Omental fat pad (tissue), 4 donors: ENCODE results near the gene ZMAT2. TPM values are rescaled to one million over a fixed set of nuclear protein-coding genes. Genes with fewer than 3 reads are reported as not detected.

Experiments
- ATAC-seq: fragments of 150-250 bp; one replicate; pipeline ENCODE4 v1.9.1; 2016; ENCODE audit warnings: mild to moderate bottlenecking, moderate library complexity; ENCODE audit not compliant: low FRiP score
- DNase-seq: peaks from one replicate; pipeline ENCODE4 v3.0.0-alpha.2; 2019; ENCODE audit warnings: low spot score
- CTCF ChIP-seq, 3 donors: fragments of 450-650 bp; IDR thresholded peaks; one replicate each; pipeline ENCODE4 v1.5.1; 2016 to 2017; ENCODE audit warnings: antibody characterized with exemption in 3 of 3, mild to moderate bottlenecking in 3 of 3, moderate library complexity in 2 of 3
- small RNA-seq: library from RNA; depleted of rRNA; stranded (forward); fragments of <200 nt; gene quantifications from one replicate; pipeline ENCODE3, GENCODE V24; 2016
- total RNA-seq, 4 donors: library from RNA; depleted of rRNA; stranded (reverse); fragments of >200 nt; gene quantifications; one replicate each; pipeline ENCODE4 v1.1.0, GENCODE V29; 2016

The ZMAT2 gene
- total RNA-seq, 4 donors from 2014 or later, result 38.3 to 49.6 (median 47.0) TPM

- no peak for DNase-seq
- ATAC-seq, result no peak
- no peak for TF ChIP-seq CTCF (IDR thresholded peaks at IDR 0.05)
Observed at GRCh38 chr5:140737486-140737885, 37.2 kb downstream of the ZMAT2 start.

- ATAC-seq, result no peak
- TF ChIP-seq CTCF (IDR thresholded peaks at IDR 0.05), result no peak
- DNase-seq, result no peak
Observed at GRCh38 chr5:140741967-140742366, 41.7 kb downstream of the ZMAT2 start.

GRCh38 chr5:140753561-140753960, 53.3 kb downstream of the ZMAT2 start:
- TF ChIP-seq CTCF (IDR thresholded peaks at IDR 0.05), result no peak
- ATAC-seq, result no peak
- DNase-seq, result no peak

Small RNA genes lying within 50 kb of the gene (small RNA-seq; reads per million reads assigned to genes)
- gene VTRNA1-1 (139 reads per million, percentile 97 among the genes with 10 or more reads in this experiment), gene VTRNA1-2 (9.9 reads per million, percentile 88 among the genes with 10 or more reads in this experiment), gene VTRNA1-3 (2.1 reads per million, percentile 42 among the genes with 10 or more reads in this experiment)

Other genes starting within 250 kb of the ZMAT2 start
- 10 to 100 TPM; 22.9 to 35.7 (median 31.5) TPM for gene EIF4EBP3, start 152.8 kb upstream of the ZMAT2 start, total RNA-seq
- 10 to 100 TPM; 18.1 to 44.2 (median 24.3) TPM for gene SRA1, start 143.0 kb upstream of the ZMAT2 start, total RNA-seq
- 10 to 100 TPM; 13.5 to 55.9 (median 33.2) TPM for gene APBB3, start 135.8 kb upstream of the ZMAT2 start, total RNA-seq
- gene SLC35A4, start 135.6 kb upstream of the ZMAT2 start, total RNA-seq, result 10 to 100 TPM; 25.1 to 55.1 (median 38.1) TPM
- 100 to 1,000 TPM; 129 to 173 (median 158) TPM for gene CD14, start 67.3 kb upstream of the ZMAT2 start, total RNA-seq
- 10 to 100 TPM; 18.7 to 96.9 (median 29.8) TPM for gene TMCO6, start 61.0 kb upstream of the ZMAT2 start, total RNA-seq
- 10 to 100 TPM; 39.3 to 79.3 (median 62.2) TPM for gene NDUFA2, start 52.8 kb upstream of the ZMAT2 start, total RNA-seq
- 100 to 1,000 TPM in 2 of 4 donors, 10 to 100 TPM in 2; 76.0 to 129 (median 105) TPM for gene IK, start 52.6 kb upstream of the ZMAT2 start, total RNA-seq
- 10 to 100 TPM; 21.2 to 29.9 (median 25.2) TPM for gene WDR55, start 35.5 kb upstream of the ZMAT2 start, total RNA-seq
- 1 to 10 TPM in 2 of 4 donors, under 1 TPM in 2; 0.84 to 2.5 (median 1.3) TPM for gene DND1, start 26.9 kb upstream of the ZMAT2 start, total RNA-seq
- 10 to 100 TPM; 49.6 to 76.6 (median 58.8) TPM for gene HARS1, start 9.1 kb upstream of the ZMAT2 start, total RNA-seq
- 10 to 100 TPM; 11.9 to 30.9 (median 20.6) TPM for gene HARS2, start 9.0 kb upstream of the ZMAT2 start, total RNA-seq
- not detected for gene PCDHA1, start 85.7 kb downstream of the ZMAT2 start, total RNA-seq
- under 1 TPM in 3 of 4 donors, not detected in 1; 0.12 to 0.93 (median 0.47) TPM for gene PCDHA2, start 94.4 kb downstream of the ZMAT2 start, total RNA-seq
- 1 to 10 TPM in 1 of 4 donors, under 1 TPM in 3; 0.25 to 3.1 (median 0.56) TPM for gene PCDHA3, start 100.6 kb downstream of the ZMAT2 start, total RNA-seq
- gene PCDHA4, start 106.6 kb downstream of the ZMAT2 start, total RNA-seq, result 1 to 10 TPM in 3 of 4 donors, under 1 TPM in 1; 0.60 to 1.5 (median 1.1) TPM
- under 1 TPM in 3 of 4 donors, not detected in 1; 0.31 to 0.47 (median 0.46) TPM for gene PCDHA5, start 121.2 kb downstream of the ZMAT2 start, total RNA-seq
- 1 to 10 TPM in 2 of 4 donors, under 1 TPM in 2; 0.12 to 1.5 (median 0.99) TPM for gene PCDHA6, start 127.5 kb downstream of the ZMAT2 start, total RNA-seq
- gene PCDHA7, start 133.8 kb downstream of the ZMAT2 start, total RNA-seq, result 1 to 10 TPM in 2 of 4 donors, under 1 TPM in 2; 0.12 to 1.4 (median 0.86) TPM
- gene PCDHA8, start 140.7 kb downstream of the ZMAT2 start, total RNA-seq, result under 1 TPM; 0.13 to 0.79 (median 0.35) TPM
- under 1 TPM in 3 of 4 donors, not detected in 1; 0.44 to 0.79 (median 0.56) TPM for gene PCDHA9, start 147.9 kb downstream of the ZMAT2 start, total RNA-seq
- gene PCDHA10, start 155.4 kb downstream of the ZMAT2 start, total RNA-seq, result 1 to 10 TPM in 2 of 4 donors, under 1 TPM in 2; 0.48 to 2.5 (median 1.5) TPM
- gene PCDHA11, start 168.5 kb downstream of the ZMAT2 start, total RNA-seq, result 1 to 10 TPM in 1 of 4 donors, under 1 TPM in 3; 0.16 to 1.2 (median 0.49) TPM
- gene PCDHA12, start 174.9 kb downstream of the ZMAT2 start, total RNA-seq, result 1 to 10 TPM in 2 of 4 donors, under 1 TPM in 2; 0.69 to 4.9 (median 1.1) TPM
- 1 to 10 TPM in 3 of 4 donors, under 1 TPM in 1; 0.96 to 1.4 (median 1.2) TPM for gene PCDHA13, start 181.7 kb downstream of the ZMAT2 start, total RNA-seq
- gene PCDHAC1, start 225.9 kb downstream of the ZMAT2 start, total RNA-seq, result 1 to 10 TPM in 2 of 4 donors, under 1 TPM in 2; 0.47 to 2.1 (median 0.87) TPM